ENCODE results near the gene TMOD2. TPM values are rescaled to one million over a fixed set of nuclear protein-coding genes. Genes with fewer than 3 reads are reported as not detected.

Gene TMOD2
- total and polyA plus RNA-seq, 2 donors (not counting 1 experiment from before 2014, with no cell fraction given): 7.0 to 11.2 TPM

GRCh38 chr15:51759557-51760070 is 8.2 kb downstream of the TMOD2 start:
- DNase-seq (ENCODE audit: low read depth in 2 of 2): peak; percentile 95 to 97
- Histone ChIP-seq H3K27ac (ENCODE audit: insufficient read depth, low read length) (no peak overlapping the region), H3K79me2 (ENCODE audit: control insufficient read depth, insufficient read depth, low read length) (no peaks in the 10 kb centered on the region), H3K9me3 (ENCODE audit: control insufficient read depth, insufficient read depth, low read depth, low read length) (no peaks in the 10 kb centered on the region), H3K9ac (ENCODE audit: insufficient read depth, low read length) (no peak overlapping the region), H3K4me3 (replicated peaks in 1 of 4; ENCODE audit: control extremely low read depth in 1 of 4, insufficient read depth in 1 of 4, low read depth in 3 of 4, low read length in 4 of 4) (no peak overlapping the region), H3K4me1 (ENCODE audit: control insufficient read depth, extremely low read depth, insufficient read depth, low read length) (peaks cover 14% of the 10 kb centered on the region), H3K36me3 (ENCODE audit: control insufficient read depth, insufficient read depth, low read length) (no peaks in the 10 kb centered on the region), H4K20me1 (ENCODE audit: control insufficient read depth, extremely low read depth, insufficient read depth, low read length) (no peaks in the 10 kb centered on the region), H2AFZ (ENCODE audit: low read length) (no peak overlapping the region), H3K27me3 (ENCODE audit: control insufficient read depth, insufficient read depth, low read length) (no peaks in the 10 kb centered on the region), H3K4me2 (ENCODE audit: extremely low read depth, insufficient read depth, low read length) (no peak overlapping the region)
- TF ChIP-seq EZH2 (IDR thresholded peaks at IDR 0.05; ENCODE audit: low read length, missing control alignments): no peak
- TF ChIP-seq, protein P1, sequence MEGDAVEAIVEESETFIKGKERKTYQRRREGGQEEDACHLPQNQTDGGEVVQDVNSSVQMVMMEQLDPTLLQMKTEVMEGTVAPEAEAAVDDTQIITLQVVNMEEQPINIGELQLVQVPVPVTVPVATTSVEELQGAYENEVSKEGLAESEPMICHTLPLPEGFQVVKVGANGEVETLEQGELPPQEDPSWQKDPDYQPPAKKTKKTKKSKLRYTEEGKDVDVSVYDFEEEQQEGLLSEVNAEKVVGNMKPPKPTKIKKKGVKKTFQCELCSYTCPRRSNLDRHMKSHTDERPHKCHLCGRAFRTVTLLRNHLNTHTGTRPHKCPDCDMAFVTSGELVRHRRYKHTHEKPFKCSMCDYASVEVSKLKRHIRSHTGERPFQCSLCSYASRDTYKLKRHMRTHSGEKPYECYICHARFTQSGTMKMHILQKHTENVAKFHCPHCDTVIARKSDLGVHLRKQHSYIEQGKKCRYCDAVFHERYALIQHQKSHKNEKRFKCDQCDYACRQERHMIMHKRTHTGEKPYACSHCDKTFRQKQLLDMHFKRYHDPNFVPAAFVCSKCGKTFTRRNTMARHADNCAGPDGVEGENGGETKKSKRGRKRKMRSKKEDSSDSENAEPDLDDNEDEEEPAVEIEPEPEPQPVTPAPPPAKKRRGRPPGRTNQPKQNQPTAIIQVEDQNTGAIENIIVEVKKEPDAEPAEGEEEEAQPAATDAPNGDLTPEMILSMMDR (conservative IDR thresholded peaks at IDR 0.05 in 1 of 2, IDR thresholded peaks at IDR 0.05 in 1 of 2; ENCODE audit: low read depth in 1 of 2, low read length in 2 of 2): peak; percentile 50 to 53

DNA sequence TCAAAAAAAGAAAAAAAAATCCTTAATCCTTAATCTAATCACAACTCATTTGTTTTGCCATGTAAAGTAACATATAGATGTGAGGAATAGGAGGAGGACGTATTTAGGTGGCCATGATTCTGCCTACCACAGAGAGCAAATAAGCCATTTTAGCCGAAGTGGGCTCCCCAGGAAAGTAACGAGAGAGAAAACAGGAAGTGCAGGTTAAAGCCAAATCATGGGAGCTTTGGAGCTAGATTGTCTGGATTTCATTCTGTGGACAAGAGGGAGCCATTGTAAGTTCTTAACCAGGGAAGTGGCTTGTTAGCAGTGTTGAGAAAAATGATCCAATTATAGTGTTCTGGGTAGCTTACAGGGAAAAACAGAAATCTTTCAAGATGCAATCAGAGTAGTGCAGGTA is 9.4 kb downstream of the TMOD2 start:
- no peaks in the 10 kb centered on the region for H3K79me2 ChIP-seq (ENCODE audit: control insufficient read depth, insufficient read depth, low read length)
- DNase-seq (ENCODE audit: low read depth in 2 of 2): no peak
- no peaks in the 10 kb centered on the region for H3K36me3 ChIP-seq (ENCODE audit: control insufficient read depth, insufficient read depth, low read length)
- no peak overlapping the region for H3K4me3 ChIP-seq (replicated peaks in 1 of 4; ENCODE audit: control extremely low read depth in 1 of 4, insufficient read depth in 1 of 4, low read depth in 3 of 4, low read length in 4 of 4)
- H3K27ac ChIP-seq (ENCODE audit: insufficient read depth, low read length): no peak overlapping the region
- TF ChIP-seq EZH2 (IDR thresholded peaks at IDR 0.05; ENCODE audit: low read length, missing control alignments): no peak
- TF ChIP-seq, protein P1 (conservative IDR thresholded peaks at IDR 0.05 in 1 of 2, IDR thresholded peaks at IDR 0.05 in 1 of 2; ENCODE audit: low read depth in 1 of 2, low read length in 2 of 2): no peak
- H3K4me2 ChIP-seq (ENCODE audit: extremely low read depth, insufficient read depth, low read length): no peak overlapping the region
- H3K27me3 ChIP-seq (ENCODE audit: control insufficient read depth, insufficient read depth, low read length): no peaks in the 10 kb centered on the region
- no peak overlapping the region for H3K9ac ChIP-seq (ENCODE audit: insufficient read depth, low read length)
- H3K9me3 ChIP-seq (ENCODE audit: control insufficient read depth, insufficient read depth, low read depth, low read length): no peaks in the 10 kb centered on the region
- no peak overlapping the region for H2AFZ ChIP-seq (ENCODE audit: low read length)
- no peaks in the 10 kb centered on the region for H4K20me1 ChIP-seq (ENCODE audit: control insufficient read depth, extremely low read depth, insufficient read depth, low read length)
- H3K4me1 ChIP-seq (ENCODE audit: control insufficient read depth, extremely low read depth, insufficient read depth, low read length): peaks cover 14% of the 10 kb centered on the region

DNA sequence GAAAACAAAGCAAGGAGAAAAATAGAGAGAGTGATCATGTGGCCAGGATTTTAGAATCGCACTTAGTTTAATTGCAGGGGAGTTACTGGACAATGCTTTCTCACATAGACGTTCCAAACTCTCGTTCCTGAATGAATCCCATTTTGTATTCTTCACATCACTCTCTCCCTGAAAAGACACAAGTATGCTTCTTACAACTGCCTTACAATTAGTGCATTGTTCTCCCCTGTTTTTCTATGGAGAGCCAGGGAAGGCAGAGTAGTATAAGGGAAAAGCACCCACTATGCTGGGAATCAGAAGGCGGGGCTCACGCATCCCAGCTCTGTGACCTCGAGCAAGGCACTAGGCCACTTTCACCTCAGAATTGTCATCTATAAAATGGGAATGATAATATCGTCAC is 14.4 kb downstream of the TMOD2 start:
- Histone ChIP-seq H3K9ac (ENCODE audit: insufficient read depth, low read length) (no peak overlapping the region), H3K27me3 (ENCODE audit: control insufficient read depth, insufficient read depth, low read length) (no peaks in the 10 kb centered on the region), H3K9me3 (ENCODE audit: control insufficient read depth, insufficient read depth, low read depth, low read length) (no peaks in the 10 kb centered on the region), H2AFZ (ENCODE audit: low read length) (no peak overlapping the region), H3K4me2 (ENCODE audit: extremely low read depth, insufficient read depth, low read length) (no peak overlapping the region), H3K27ac (ENCODE audit: insufficient read depth, low read length) (no peak overlapping the region), H3K79me2 (ENCODE audit: control insufficient read depth, insufficient read depth, low read length) (no peaks in the 10 kb centered on the region), H3K4me1 (ENCODE audit: control insufficient read depth, extremely low read depth, insufficient read depth, low read length) (no peaks in the 10 kb centered on the region), H4K20me1 (ENCODE audit: control insufficient read depth, extremely low read depth, insufficient read depth, low read length) (no peaks in the 10 kb centered on the region), H3K4me3 (replicated peaks in 1 of 4; ENCODE audit: control extremely low read depth in 1 of 4, insufficient read depth in 1 of 4, low read depth in 3 of 4, low read length in 4 of 4) (no peak overlapping the region), H3K36me3 (ENCODE audit: control insufficient read depth, insufficient read depth, low read length) (no peaks in the 10 kb centered on the region)
- DNase-seq (ENCODE audit: low read depth in 2 of 2): no peak
- TF ChIP-seq EZH2 (IDR thresholded peaks at IDR 0.05; ENCODE audit: low read length, missing control alignments): no peak
- TF ChIP-seq, protein P1 (conservative IDR thresholded peaks at IDR 0.05 in 1 of 2, IDR thresholded peaks at IDR 0.05 in 1 of 2; ENCODE audit: low read depth in 1 of 2, low read length in 2 of 2): no peak

All from fibroblast of lung (primary cell).